Measurements from ENCODE around the gene CST4. TPM values are rescaled to one million over a fixed set of nuclear protein-coding genes. Genes with fewer than 3 reads are reported as not detected.
"Not testable (repeated sequence)": the region's sequence is repeated elsewhere in the genome, so short reads cannot be mapped to it uniquely, and the experiment has no call there.

Gene CST4
- total RNA-seq, 1 donor from 2014 or later = 2.1 TPM

GRCh38 chr20:23697947-23698346, 9.1 kb upstream of the CST4 start:
- DNase-seq (ENCODE audit: extremely low spot score, unreplicated experiment) = no peak
- H3K27me3 Mint-ChIP-seq = peaks cover 23% of the 10 kb centered on the region
- H3K4me3 Mint-ChIP-seq = no peak overlapping the region
- no peak for TF ChIP-seq CTCF (conservative IDR thresholded peaks at IDR 0.05)
- H3K9me3 Mint-ChIP-seq = no peaks in the 10 kb centered on the region
- no peaks in the 10 kb centered on the region for H3K4me1 Mint-ChIP-seq (ENCODE audit: unreplicated experiment)
- H3K36me3 Mint-ChIP-seq = no peaks in the 10 kb centered on the region
- no peak overlapping the region for H3K27ac Mint-ChIP-seq

- H3K4me1 Mint-ChIP-seq (ENCODE audit: unreplicated experiment); H3K27ac Mint-ChIP-seq; H3K36me3 Mint-ChIP-seq; DNase-seq (ENCODE audit: extremely low spot score, unreplicated experiment); H3K4me3 Mint-ChIP-seq; H3K9me3 Mint-ChIP-seq: not testable (repeated sequence)
- peaks cover 27% of the 10 kb centered on the region for H3K27me3 Mint-ChIP-seq
Measured at GRCh38 chr20:23695068-23695395, 6.2 kb upstream of the CST4 start.

GRCh38 chr20:23694178-23695067, 5.6 kb upstream of the CST4 start:
- not testable (repeated sequence) for H3K36me3 Mint-ChIP-seq; H3K4me1 Mint-ChIP-seq (ENCODE audit: unreplicated experiment); H3K27ac Mint-ChIP-seq; DNase-seq (ENCODE audit: extremely low spot score, unreplicated experiment); H3K4me3 Mint-ChIP-seq; H3K9me3 Mint-ChIP-seq
- peaks cover 27% of the 10 kb centered on the region for H3K27me3 Mint-ChIP-seq

GRCh38 chr20:23692725-23693619, 4.1 kb upstream of the CST4 start:
- DNase-seq (ENCODE audit: extremely low spot score, unreplicated experiment); H3K27ac Mint-ChIP-seq; H3K4me1 Mint-ChIP-seq (ENCODE audit: unreplicated experiment); H3K36me3 Mint-ChIP-seq; H3K4me3 Mint-ChIP-seq; H3K9me3 Mint-ChIP-seq: not testable (repeated sequence)
- H3K27me3 Mint-ChIP-seq = peaks cover 20% of the 10 kb centered on the region

- Mint-ChIP-seq H3K27me3 (peaks cover 17% of the 10 kb centered on the region), H3K36me3 (no peaks in the 10 kb centered on the region), H3K4me1 (ENCODE audit: unreplicated experiment) (no peaks in the 10 kb centered on the region), H3K9me3 (no peaks in the 10 kb centered on the region), H3K4me3 (no peak overlapping the region), H3K27ac (no peak overlapping the region)
- TF ChIP-seq CTCF (conservative IDR thresholded peaks at IDR 0.05) = no peak
- no peak for DNase-seq (ENCODE audit: extremely low spot score, unreplicated experiment)
Measured at GRCh38 chr20:23691675-23692074, 2.8 kb upstream of the CST4 start.

GRCh38 chr20:23690581-23690980, 1.7 kb upstream of the CST4 start:
- H3K9me3 Mint-ChIP-seq = no peaks in the 10 kb centered on the region
- DNase-seq (ENCODE audit: extremely low spot score, unreplicated experiment) = no peak
- TF ChIP-seq CTCF (conservative IDR thresholded peaks at IDR 0.05) = no peak
- no peak overlapping the region for H3K27ac Mint-ChIP-seq
- H3K4me3 Mint-ChIP-seq = no peak overlapping the region
- H3K36me3 Mint-ChIP-seq = no peaks in the 10 kb centered on the region
- H3K27me3 Mint-ChIP-seq = peaks cover 7% of the 10 kb centered on the region
- H3K4me1 Mint-ChIP-seq (ENCODE audit: unreplicated experiment) = no peaks in the 10 kb centered on the region

GRCh38 chr20:23689399-23689690, 507 bp upstream of the CST4 start:
- Mint-ChIP-seq H3K36me3 (no peaks in the 10 kb centered on the region), H3K9me3 (no peaks in the 10 kb centered on the region), H3K27ac (no peak overlapping the region), H3K27me3 (peaks cover 6% of the 10 kb centered on the region), H3K4me3 (no peak overlapping the region), H3K4me1 (ENCODE audit: unreplicated experiment) (no peaks in the 10 kb centered on the region)
- DNase-seq (ENCODE audit: extremely low spot score, unreplicated experiment) = no peak
- TF ChIP-seq CTCF (conservative IDR thresholded peaks at IDR 0.05) = no peak

Data from type B pancreatic cell (in vitro differentiated cells).